Activated T-cell treated with anti-CD3 and anti-CD28 coated beads, Interleukin-2, amount 50 U/mL, for 24 hours (primary cell): ENCODE results near the gene NT5C1A.

Experiments
- DNase-seq: peaks from one replicate; pipeline ENCODE4 v3.0.0-alpha.2; 2020
- H3K27ac Mint-ChIP-seq: 2 replicates; pipeline ENCODE4 v1.8.0; 2020; ENCODE audit warnings: mild to moderate bottlenecking, mixed read lengths
- H3K27me3 Mint-ChIP-seq: 2 replicates; pipeline ENCODE4 v1.8.0; 2020; ENCODE audit warnings: mixed read lengths
- H3K36me3 Mint-ChIP-seq: 2 replicates; pipeline ENCODE4 v1.8.0; 2020; ENCODE audit warnings: low read depth, mixed read lengths
- H3K4me1 Mint-ChIP-seq: 2 replicates; pipeline ENCODE4 v1.8.0; 2020; ENCODE audit warnings: low read depth, mixed read lengths
- H3K4me3 Mint-ChIP-seq: 2 replicates; pipeline ENCODE4 v1.8.0; 2020; ENCODE audit warnings: mild to moderate bottlenecking, moderate library complexity, mixed read lengths
- H3K9me3 Mint-ChIP-seq: 2 replicates; pipeline ENCODE4 v1.8.0; 2020; ENCODE audit warnings: mixed read lengths

The NT5C1A gene

DNA sequence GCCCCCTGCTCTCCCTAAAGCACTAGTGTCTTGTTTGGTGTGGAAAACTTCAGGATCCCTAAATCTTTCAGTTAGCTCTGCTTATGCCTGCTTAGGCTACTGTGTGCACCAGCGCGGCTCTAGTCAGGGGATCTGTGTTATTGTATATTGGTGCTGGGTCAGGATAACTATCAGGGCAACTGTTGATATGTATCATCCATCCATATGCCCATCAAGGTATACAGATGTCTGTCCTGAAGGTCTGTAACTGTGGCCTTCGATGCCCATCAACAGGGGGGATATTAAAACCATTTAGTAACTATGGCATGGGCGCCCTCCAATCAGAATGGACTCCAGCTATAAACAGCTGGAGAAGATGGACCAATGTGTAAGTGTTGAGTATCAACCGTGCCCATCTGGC is 12.4 kb downstream of the NT5C1A start:
- Mint-ChIP-seq H3K36me3 (no peaks in the 10 kb centered on the region), H3K9me3 (no peaks in the 10 kb centered on the region), H3K4me1 (peaks cover 6% of the 10 kb centered on the region), H3K27me3 (no peaks in the 10 kb centered on the region), H3K4me3 (no peak overlapping the region), H3K27ac (no peak overlapping the region)
- DNase-seq, result no peak

DNA sequence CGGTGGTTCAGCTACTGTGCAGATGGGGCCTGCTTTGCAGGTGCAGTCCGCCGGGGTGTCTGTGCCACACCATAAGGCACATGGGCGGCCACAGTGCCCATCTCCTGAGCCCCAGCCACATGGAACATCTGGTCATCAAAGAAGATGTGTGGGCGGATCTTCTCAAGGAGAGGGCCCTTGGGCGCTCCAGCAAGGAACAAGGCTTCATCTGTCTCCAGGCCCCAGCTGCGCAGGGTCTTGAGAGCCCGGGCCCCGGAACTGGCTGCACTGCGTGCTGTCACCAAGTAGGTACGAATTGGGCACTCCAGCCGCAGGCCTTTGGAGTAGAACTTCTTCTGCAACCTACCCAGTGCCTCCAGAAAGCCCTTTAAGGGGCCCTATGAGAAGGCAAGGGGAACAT is 12.8 kb downstream of the NT5C1A start:
- Mint-ChIP-seq H3K4me3 (no peak overlapping the region), H3K4me1 (peaks cover 6% of the 10 kb centered on the region), H3K27me3 (peaks cover 4% of the 10 kb centered on the region), H3K9me3 (no peaks in the 10 kb centered on the region), H3K36me3 (no peaks in the 10 kb centered on the region), H3K27ac (no peak overlapping the region)
- DNase-seq, result no peak

DNA sequence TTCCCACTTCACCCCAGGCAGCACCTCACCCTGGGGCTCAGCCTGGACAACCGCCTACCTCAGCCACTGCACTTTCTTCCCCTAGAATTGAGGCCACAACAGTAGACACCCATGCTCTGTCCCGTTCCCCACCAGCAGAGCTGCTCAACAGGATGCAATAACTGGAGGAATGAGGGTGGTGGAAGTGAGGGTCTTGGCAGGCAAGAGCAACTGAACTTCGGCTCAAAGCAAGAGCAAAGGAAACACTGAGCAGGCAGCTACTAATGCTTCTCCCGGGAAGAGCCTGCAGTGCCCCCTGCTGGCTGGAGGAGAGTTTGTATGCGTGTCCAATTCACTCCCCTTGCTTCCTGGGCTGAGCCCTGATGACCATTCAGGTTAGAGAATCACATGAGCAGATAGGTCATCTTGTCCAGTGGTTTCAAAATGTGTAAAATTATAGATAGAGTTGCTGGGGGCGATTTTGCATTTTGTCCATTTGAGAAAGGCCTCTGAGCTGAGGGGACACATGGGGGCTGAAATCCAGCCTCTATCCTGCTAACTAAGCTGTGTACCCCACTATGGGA is 13.9 kb downstream of the NT5C1A start:
- Mint-ChIP-seq H3K36me3 (no peaks in the 10 kb centered on the region), H3K27me3 (peaks cover 10% of the 10 kb centered on the region), H3K4me1 (peaks cover 11% of the 10 kb centered on the region), H3K9me3 (no peaks in the 10 kb centered on the region), H3K27ac (peak overlapping the region; percentile 64), H3K4me3 (no peak overlapping the region)
- peak; percentile 76 for DNase-seq

DNA sequence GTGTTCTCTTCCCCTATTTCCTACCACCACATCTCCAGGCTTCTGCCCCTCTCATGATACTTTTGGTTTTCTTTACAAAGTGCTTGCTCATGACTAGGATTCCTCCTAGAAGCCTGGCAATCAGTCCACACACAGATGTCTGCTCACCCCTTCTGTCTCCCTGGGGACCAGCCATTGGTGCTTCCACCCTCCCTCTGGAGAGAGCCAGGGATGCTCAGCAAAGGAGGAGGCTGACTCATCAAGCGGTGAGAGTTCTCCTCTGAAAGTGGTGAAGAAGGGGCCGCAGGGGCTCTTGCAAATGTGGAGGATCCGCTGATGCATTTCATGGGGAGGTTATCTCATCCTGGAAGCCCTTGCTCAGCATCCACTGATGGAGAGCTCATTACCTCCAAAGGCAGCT is 14.5 kb downstream of the NT5C1A start:
- peaks cover 11% of the 10 kb centered on the region for H3K4me1 Mint-ChIP-seq
- no peak for DNase-seq
- no peak overlapping the region for H3K27ac Mint-ChIP-seq
- peaks cover 10% of the 10 kb centered on the region for H3K27me3 Mint-ChIP-seq
- H3K4me3 Mint-ChIP-seq, result no peak overlapping the region
- no peaks in the 10 kb centered on the region for H3K36me3 Mint-ChIP-seq
- H3K9me3 Mint-ChIP-seq, result no peaks in the 10 kb centered on the region

DNA sequence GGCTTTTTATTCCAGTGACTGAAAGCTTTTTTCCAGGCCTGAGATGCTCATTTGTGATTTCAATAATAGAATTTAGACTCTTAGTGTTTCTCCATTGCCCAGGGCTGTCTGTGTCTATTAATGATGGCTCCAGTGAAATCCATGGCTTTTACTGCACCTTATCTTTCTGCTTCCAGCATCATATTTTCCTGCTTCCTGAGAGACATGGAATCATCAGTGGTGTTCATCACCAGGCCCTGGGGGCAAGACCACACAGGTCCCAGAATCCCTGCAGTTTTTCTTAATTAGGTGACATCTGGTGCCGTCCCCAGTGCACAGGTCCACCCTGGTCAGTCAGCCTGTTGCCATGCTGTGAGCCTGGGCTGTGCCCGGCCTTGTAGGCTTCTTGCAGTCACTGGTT is 15.5 kb downstream of the NT5C1A start:
- Mint-ChIP-seq H3K36me3 (no peaks in the 10 kb centered on the region), H3K4me3 (no peak overlapping the region), H3K9me3 (no peaks in the 10 kb centered on the region), H3K4me1 (peaks cover 11% of the 10 kb centered on the region), H3K27ac (no peak overlapping the region), H3K27me3 (peaks cover 10% of the 10 kb centered on the region)
- no peak for DNase-seq

DNA sequence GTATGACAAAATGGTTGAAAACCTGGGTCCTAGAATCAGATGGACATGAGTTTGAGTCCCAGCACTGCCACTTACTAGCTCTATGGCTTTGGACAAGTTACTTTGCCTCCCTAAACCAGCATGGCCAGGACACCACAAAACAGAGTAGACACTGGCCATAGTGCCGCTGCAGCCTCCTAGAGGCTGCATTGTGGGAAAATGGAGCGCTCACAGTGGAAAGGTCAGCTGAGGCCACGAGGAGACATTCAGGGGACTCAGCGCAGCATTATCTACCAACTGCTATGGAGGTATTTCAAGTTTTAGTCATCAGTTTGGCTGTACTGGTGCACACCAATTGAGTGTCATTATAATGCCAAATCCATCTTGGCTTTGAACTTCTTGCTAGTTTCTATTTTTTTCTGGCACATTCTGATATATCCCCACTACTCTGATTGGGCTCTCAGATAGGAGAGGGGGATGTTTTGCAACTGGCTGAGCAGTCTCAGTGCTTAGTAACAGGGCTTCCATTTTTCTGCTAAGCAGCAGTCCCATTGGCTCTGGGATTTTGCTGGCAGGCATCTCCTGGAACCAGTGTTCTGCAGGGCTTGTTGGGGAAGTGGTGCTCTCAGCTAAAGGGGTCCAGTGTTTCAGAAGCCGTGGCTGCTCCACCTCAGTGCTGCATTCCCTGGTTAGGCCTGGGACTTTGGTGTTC is 16.2 kb downstream of the NT5C1A start:
- Mint-ChIP-seq H3K4me3 (no peak overlapping the region), H3K27ac (no peak overlapping the region), H3K27me3 (peaks cover 10% of the 10 kb centered on the region), H3K9me3 (no peaks in the 10 kb centered on the region), H3K36me3 (no peaks in the 10 kb centered on the region), H3K4me1 (peaks cover 11% of the 10 kb centered on the region)
- no peak for DNase-seq

DNA sequence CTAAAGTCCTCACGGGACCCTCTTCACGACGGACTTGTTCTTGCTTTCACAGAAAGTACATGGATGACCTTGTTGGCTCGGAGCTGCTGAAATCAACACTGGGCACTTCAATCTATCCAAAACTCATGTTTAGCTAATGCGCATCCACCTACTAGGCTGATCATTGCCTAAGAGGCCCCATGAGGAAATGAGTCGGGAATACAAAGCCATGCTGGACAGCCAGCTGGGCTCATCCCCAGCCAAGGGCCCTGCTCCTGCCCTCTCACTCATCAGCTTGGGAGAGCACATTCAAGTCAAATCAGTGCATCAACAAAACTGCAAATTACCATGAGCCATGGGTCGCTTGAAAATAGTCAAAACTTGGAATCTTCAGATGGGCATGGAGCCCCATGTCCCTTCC is 17.6 kb downstream of the NT5C1A start:
- Mint-ChIP-seq H3K4me1 (peaks cover 11% of the 10 kb centered on the region), H3K27me3 (peaks cover 10% of the 10 kb centered on the region), H3K9me3 (no peaks in the 10 kb centered on the region), H3K4me3 (no peak overlapping the region), H3K27ac (no peak overlapping the region), H3K36me3 (no peaks in the 10 kb centered on the region)
- no peak for DNase-seq

DNA sequence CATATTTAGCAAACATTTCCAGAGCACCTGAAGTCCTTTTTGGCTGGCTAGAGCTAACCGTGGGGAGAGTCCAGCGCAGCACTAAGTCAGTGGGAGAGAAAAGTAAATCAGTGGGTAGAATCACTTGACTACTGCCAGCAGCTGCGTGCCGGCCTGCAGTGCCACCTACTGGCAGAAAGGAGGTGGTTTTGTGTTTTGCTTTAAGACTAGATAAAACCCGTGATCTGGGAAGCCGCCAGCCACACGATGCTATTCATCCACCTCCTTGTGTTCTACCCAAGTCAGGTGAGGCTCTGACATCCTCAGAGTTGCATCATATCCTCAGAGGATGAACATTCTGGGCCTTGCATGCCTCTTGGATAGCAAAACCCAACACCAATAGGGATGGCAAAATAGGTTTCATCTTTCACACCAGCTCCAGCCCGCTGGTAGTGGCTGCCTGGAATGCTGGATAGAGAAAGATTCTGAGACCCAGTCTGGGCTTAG is 18.3 kb downstream of the NT5C1A start:
- H3K9me3 Mint-ChIP-seq, result no peaks in the 10 kb centered on the region
- no peak overlapping the region for H3K27ac Mint-ChIP-seq
- H3K4me3 Mint-ChIP-seq, result no peak overlapping the region
- DNase-seq, result peak; percentile 80
- H3K27me3 Mint-ChIP-seq, result peaks cover 10% of the 10 kb centered on the region
- peaks cover 11% of the 10 kb centered on the region for H3K4me1 Mint-ChIP-seq
- no peaks in the 10 kb centered on the region for H3K36me3 Mint-ChIP-seq

DNA sequence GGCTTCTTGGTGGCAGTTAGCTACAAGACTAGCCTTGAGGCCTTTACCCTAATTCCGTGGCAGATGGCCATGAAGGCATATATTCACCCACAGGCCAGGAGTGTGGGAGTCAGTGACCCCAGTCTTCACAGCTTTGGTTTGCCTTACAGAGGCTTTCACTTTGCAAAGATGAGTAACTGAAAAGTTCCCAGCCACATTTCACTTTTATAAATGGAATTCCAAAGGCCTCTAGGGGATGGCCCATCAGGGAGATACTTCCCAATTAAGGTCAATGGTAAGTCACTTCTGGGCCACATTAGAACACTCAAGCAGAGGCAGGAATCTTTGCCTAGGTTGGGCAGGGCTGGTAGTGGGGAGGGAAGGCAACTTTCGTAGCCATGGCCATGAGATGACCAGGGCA is 19.4 kb downstream of the NT5C1A start:
- Mint-ChIP-seq H3K27me3 (peaks cover 10% of the 10 kb centered on the region), H3K36me3 (no peaks in the 10 kb centered on the region), H3K4me1 (peaks cover 5% of the 10 kb centered on the region), H3K9me3 (no peaks in the 10 kb centered on the region), H3K27ac (no peak overlapping the region), H3K4me3 (no peak overlapping the region)
- no peak for DNase-seq

DNA sequence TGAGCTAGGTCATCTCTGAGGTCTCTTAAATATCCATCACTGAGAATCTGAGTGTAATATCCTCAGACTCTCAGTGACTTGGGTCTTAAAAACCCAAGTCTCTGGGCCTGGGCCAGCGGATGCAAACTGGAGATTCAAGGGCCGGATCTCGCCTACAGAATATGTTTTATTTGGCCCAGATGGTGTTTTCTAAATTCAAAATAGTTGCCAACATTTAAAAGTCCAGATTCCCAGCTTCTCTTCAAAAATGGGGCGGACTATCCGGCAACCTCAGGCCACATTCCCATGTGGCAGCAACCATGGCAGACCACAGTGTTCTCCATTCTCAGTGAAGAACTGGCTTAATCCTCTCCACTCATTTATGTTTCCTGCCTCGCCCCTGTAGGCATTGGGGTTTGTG is 19.8 kb downstream of the NT5C1A start:
- Mint-ChIP-seq H3K4me3 (no peak overlapping the region), H3K4me1 (peaks cover 5% of the 10 kb centered on the region), H3K27me3 (peaks cover 10% of the 10 kb centered on the region), H3K27ac (no peak overlapping the region), H3K36me3 (no peaks in the 10 kb centered on the region), H3K9me3 (no peaks in the 10 kb centered on the region)
- DNase-seq, result no peak

DNA sequence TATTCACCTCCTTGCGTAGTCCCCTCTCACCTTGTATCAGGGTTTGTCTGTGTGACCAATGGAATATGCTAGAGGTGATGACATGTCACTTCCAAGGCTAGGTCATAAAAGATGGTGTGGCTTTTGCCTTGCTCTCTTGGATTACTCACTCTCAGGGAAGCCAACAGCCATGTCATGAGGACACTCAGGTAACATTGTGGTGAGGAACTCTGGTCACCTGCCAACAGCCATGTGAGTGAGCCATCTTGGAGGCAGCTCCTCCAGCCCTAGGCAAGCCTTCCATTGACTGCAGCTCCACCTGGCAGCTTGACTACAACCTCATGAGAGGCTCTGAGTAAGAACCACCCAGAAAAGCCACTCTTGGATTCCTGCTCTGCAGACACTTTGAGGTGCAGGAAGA is 21.5 kb downstream of the NT5C1A start:
- H3K9me3 Mint-ChIP-seq, result no peaks in the 10 kb centered on the region
- no peak for DNase-seq
- H3K4me3 Mint-ChIP-seq, result no peak overlapping the region
- H3K36me3 Mint-ChIP-seq, result no peaks in the 10 kb centered on the region
- H3K27me3 Mint-ChIP-seq, result peaks cover 10% of the 10 kb centered on the region
- H3K4me1 Mint-ChIP-seq, result peaks cover 5% of the 10 kb centered on the region
- H3K27ac Mint-ChIP-seq, result no peak overlapping the region

DNA sequence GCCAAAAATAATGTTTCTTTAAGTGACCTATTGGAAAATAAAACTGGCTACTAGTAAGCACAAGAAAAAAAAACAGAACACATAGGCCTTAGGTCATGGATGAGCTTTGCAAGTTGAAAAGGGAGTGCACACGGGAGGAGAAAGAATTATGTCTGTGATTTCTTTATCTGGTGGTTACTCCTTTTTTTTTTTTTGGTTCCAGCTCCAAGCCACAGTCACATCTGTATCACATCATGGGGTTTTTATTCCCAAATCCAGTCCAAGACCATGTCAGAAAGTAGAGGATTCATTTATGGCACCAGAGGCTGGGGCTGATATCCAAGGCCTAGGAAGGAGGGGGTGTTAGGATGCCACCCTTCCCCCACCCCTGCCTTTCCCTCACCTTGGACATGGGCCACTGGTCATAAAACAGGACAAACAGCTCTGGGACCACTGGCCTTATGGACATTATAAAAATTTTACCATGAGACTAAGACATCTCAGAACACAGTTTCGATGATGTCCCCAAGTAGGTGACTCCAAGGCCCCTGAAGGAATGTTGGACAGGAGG is 22.2 kb downstream of the NT5C1A start:
- H3K4me1 Mint-ChIP-seq, result peaks cover 5% of the 10 kb centered on the region
- H3K9me3 Mint-ChIP-seq, result no peaks in the 10 kb centered on the region
- no peaks in the 10 kb centered on the region for H3K36me3 Mint-ChIP-seq
- no peak overlapping the region for H3K27ac Mint-ChIP-seq
- no peak overlapping the region for H3K4me3 Mint-ChIP-seq
- H3K27me3 Mint-ChIP-seq, result peaks cover 10% of the 10 kb centered on the region
- DNase-seq, result no peak

DNA sequence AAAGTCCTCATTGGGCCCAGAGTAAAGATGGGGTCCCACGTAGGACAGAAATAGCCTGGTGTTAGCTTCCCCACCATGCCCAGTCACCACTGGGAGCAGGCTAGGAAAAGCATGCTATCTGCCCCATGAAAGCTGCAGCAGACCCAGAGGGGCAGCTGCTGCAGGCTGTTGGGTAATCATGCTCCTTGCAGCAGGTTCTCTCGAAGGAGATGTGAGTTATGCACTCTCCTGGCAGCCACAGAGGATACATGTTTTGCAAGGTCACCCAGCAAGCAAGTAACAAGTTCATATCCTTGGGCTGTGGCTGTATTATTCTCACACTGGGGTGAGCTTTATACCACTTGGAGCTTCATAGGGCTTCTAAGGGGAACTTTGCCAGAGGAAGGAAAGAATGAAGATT is 23.4 kb downstream of the NT5C1A start:
- no peak for DNase-seq
- no peaks in the 10 kb centered on the region for H3K9me3 Mint-ChIP-seq
- H3K27me3 Mint-ChIP-seq, result no peaks in the 10 kb centered on the region
- no peaks in the 10 kb centered on the region for H3K36me3 Mint-ChIP-seq
- no peak overlapping the region for H3K4me3 Mint-ChIP-seq
- H3K4me1 Mint-ChIP-seq, result peaks cover 2% of the 10 kb centered on the region
- H3K27ac Mint-ChIP-seq, result no peak overlapping the region

DNA sequence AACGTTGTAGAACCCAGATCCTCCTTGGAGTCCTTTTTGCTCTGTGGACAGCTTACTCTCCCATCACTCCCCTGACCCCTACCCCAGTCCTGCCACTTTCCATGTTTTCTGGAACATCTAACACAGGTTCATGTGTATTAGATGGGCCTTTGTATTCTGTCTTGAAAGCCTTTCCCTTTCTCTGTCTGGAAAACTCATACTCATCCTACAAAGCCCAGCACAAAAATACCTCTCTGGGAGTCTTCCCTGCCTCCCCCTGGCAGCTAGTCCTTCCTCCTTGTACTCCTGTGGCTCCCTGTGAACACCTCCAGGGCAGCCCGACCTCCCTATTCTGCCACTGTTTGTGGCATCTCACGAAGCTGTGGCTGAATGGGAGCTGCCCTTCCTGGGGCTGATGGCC is 24.7 kb downstream of the NT5C1A start:
- Mint-ChIP-seq H3K27ac (no peak overlapping the region), H3K4me1 (no peaks in the 10 kb centered on the region), H3K9me3 (no peaks in the 10 kb centered on the region), H3K27me3 (no peaks in the 10 kb centered on the region), H3K36me3 (no peaks in the 10 kb centered on the region), H3K4me3 (no peak overlapping the region)
- no peak for DNase-seq

DNA sequence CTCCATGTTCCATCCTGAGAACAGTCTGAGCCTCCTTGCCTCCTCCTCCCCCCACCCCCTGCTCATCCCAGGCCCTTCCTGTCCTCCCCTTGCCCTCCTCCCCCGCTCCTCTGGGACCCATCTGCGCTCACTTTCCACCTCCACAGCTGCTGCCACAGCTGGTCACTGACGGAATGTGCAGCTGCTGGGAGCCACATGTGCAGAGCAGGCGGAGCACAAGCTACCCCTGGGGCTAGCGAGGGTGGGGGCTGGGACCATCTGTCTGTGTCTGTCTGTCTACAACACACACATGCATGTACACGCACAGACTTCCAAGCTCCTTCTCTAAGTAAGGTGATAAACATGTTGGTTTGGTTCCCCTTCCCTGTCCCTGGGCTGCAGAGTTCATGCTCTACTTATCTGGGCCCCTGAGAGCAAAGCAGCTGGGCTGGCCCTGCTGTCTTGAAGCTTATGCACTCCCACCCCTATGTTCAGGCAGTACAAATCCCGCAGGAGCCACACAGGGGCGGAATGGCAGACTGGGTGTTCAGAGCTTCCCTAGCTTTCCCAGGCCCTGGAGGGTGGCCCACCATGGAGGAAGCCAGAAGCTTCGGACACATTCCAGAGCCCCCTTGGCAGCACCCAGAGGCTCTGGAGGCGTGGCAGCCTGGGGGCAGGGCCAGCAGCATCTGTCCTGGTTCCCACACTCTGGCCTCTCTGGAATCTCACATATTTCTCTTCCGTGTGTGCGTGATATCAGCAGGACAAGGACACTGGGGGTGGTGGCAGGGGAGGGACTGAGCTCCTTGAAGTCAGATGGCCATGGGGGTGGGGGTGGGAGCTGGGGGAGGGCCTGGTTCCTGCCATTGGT is 25.4 kb downstream of the NT5C1A start:
- Mint-ChIP-seq H3K27ac (no peak overlapping the region), H3K36me3 (no peaks in the 10 kb centered on the region), H3K4me1 (no peaks in the 10 kb centered on the region), H3K27me3 (no peaks in the 10 kb centered on the region), H3K9me3 (no peaks in the 10 kb centered on the region), H3K4me3 (no peak overlapping the region)
- no peak for DNase-seq
